ENCODE data around the gene RICTOR.
"Not testable (repeated sequence)": the region's sequence is repeated elsewhere in the genome, so short reads cannot be mapped to it uniquely, and the experiment has no call there.

The RICTOR gene

DNA sequence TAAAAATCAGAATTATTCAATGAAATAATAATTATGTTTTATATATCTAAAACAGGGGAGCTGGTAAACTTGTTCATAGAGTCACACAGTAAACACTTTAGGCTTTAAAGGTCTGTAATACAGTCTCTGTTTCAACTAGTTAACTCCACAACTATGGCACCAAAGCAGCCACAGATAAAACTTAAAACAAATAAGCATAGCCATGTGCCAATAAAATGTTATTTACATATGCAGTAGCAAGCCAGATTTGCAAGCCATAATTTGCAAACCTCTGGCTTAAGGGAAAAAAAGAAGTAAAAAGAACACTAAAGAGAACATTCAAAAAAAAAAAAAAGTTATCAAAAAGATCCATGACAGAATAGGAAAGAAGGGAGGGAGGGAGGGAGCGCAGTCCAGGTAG is 24.9 kb downstream of the RICTOR start:
- FAIRE-seq (no peak), DNase-seq (ENCODE audit: insufficient read length, low spot score) (no peak)
- TF ChIP-seq POLR2AphosphoS5 (IDR thresholded peaks at IDR 0.05; ENCODE audit: low read depth, low read length) (no peak), POU2F2 (IDR thresholded peaks at IDR 0.05; ENCODE audit: low read depth, low read length) (no peak), SPI1 (IDR thresholded peaks at IDR 0.05; ENCODE audit: low read depth, low read length) (no peak), POLR2A (IDR thresholded peaks at IDR 0.05; ENCODE audit: low read depth, low read length) (no peak), TAF1 (IDR thresholded peaks at IDR 0.05; ENCODE audit: low read depth, low read length) (no peak), PAX5 (IDR thresholded peaks at IDR 0.05; ENCODE audit: insufficient read depth, low read length, severe bottlenecking) (no peak)

DNA sequence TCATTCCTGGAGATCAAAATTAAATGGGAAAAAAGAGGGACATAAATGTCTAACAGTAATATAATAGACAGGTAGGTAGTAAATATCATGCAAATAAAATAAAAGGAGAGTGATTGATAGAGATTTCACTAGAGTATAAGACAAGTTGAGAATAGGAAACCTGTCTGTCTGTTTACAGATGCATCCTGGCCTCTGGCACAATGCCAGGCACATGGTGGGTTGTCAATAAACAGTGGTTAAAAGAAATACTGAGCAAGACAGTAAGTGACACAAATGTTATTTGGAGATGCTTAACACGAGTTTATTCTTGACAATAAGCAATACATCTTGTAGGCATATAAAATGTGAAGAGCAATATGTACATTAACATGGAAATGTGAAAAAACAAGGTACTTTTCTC is 33.3 kb downstream of the RICTOR start:
- no peak for TF ChIP-seq POLR2A (IDR thresholded peaks at IDR 0.05; ENCODE audit: low read depth, low read length)
- no peak for TF ChIP-seq POLR2AphosphoS5 (IDR thresholded peaks at IDR 0.05; ENCODE audit: low read depth, low read length)
- no peak for TF ChIP-seq POU2F2 (IDR thresholded peaks at IDR 0.05; ENCODE audit: low read depth, low read length)
- TF ChIP-seq SPI1 (IDR thresholded peaks at IDR 0.05; ENCODE audit: low read depth, low read length): no peak
- TF ChIP-seq PAX5 (IDR thresholded peaks at IDR 0.05; ENCODE audit: insufficient read depth, low read length, severe bottlenecking): no peak
- no peak for TF ChIP-seq TAF1 (IDR thresholded peaks at IDR 0.05; ENCODE audit: low read depth, low read length)
- FAIRE-seq (peak; percentile 41), DNase-seq (ENCODE audit: insufficient read length, low spot score) (no peak)

DNA sequence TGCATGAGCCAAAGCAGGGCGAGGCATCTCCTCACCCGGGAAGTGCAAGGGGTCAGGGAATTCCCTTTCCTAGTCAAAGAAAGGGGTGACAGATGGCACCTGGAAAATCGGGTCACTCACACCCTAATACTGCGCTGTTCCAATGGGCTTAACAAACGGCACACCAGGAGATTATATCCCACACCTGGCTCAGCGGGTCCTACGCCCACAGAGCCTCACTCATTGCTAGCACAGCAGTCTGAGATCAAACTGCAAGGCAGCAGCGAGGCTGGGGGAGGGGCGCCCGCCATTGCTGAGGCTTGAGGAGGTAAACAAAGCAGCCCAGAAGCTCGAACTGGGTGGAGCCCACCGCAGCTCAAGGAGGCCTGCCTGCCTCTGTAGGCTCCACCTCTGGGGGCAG is 39.7 kb downstream of the RICTOR start:
- DNase-seq (ENCODE audit: insufficient read length, low spot score); FAIRE-seq: not testable (repeated sequence)

DNA sequence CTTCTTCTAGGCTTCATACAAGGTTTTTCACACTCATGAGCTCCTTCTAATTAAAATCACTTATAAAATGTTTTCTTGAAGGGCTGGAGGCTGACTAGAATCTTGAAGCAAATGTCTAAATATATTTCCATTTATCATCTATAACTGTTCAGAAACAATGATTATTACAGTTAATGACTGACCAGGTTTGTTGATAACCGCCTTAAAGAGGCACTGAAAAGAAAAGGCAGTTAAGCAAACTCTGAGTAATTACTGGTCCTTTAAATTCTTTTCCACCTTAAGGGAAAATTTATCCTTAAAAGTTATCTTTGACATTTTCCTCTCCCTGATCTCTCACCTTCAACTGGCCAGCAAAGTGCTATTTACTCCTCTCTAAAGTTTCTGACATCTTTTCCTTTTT is 43.2 kb downstream of the RICTOR start:
- FAIRE-seq: no peak
- DNase-seq (ENCODE audit: insufficient read length, low spot score): no peak

DNA sequence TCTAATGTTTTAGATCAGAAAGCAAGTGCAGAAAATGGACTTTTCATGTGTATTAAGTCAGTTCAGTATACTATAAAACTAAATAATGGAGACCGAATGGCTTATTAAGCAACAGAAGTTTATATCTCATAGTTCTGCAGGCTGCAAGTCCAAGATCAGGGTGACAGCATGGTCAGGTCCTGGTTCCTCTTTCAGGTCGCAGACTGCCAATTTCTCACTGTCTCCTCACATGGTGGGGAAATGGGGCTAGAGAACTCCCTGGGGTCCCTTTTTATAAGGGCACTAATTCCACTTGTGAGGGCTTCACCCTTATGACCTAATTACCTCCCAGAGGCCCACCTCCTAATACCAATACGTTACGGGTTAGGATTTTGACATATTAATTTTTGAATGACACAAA is 48.7 kb downstream of the RICTOR start:
- FAIRE-seq: no peak
- no peak for DNase-seq (ENCODE audit: insufficient read length, low spot score)
- TF ChIP-seq TAF1 (IDR thresholded peaks at IDR 0.05; ENCODE audit: low read depth, low read length) (no peak), POLR2AphosphoS5 (IDR thresholded peaks at IDR 0.05; ENCODE audit: low read depth, low read length) (no peak), SPI1 (IDR thresholded peaks at IDR 0.05; ENCODE audit: low read depth, low read length) (peak; percentile 59), POLR2A (IDR thresholded peaks at IDR 0.05; ENCODE audit: low read depth, low read length) (no peak)

More for the DNA sequence above, 43.2 kb downstream of the RICTOR start:
- TF ChIP-seq POLR2AphosphoS5 (IDR thresholded peaks at IDR 0.05; ENCODE audit: low read depth, low read length): no peak

DNA sequence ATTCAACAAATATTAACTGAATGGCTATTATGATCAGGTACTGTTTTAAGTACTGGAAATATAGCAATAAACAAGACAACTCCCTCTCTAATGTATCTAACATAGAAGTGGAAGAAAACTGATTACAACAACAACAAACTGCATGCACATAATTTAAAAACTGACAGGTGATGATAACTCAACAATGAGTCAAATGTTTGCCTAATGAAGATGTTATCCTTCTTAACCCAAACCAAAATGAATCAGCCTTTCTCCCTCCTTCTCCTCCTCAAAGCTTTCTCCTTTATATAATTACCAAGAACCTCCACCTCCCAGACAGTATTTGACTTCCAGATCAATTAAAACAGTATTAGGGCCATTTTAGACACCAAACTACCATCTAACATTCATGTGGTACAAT is 49.3 kb downstream of the RICTOR start:
- DNase-seq (ENCODE audit: insufficient read length, low spot score) (no peak), FAIRE-seq (peak; percentile 9)
- TF ChIP-seq PAX5 (IDR thresholded peaks at IDR 0.05; ENCODE audit: insufficient read depth, low read length, severe bottlenecking): no peak
- no peak for TF ChIP-seq TAF1 (IDR thresholded peaks at IDR 0.05; ENCODE audit: low read depth, low read length)
- no peak for TF ChIP-seq POLR2A (IDR thresholded peaks at IDR 0.05; ENCODE audit: low read depth, low read length)
- no peak for TF ChIP-seq POLR2AphosphoS5 (IDR thresholded peaks at IDR 0.05; ENCODE audit: low read depth, low read length)
- TF ChIP-seq POU2F2 (IDR thresholded peaks at IDR 0.05; ENCODE audit: low read depth, low read length): no peak
- TF ChIP-seq SPI1 (IDR thresholded peaks at IDR 0.05; ENCODE audit: low read depth, low read length): no peak

DNA sequence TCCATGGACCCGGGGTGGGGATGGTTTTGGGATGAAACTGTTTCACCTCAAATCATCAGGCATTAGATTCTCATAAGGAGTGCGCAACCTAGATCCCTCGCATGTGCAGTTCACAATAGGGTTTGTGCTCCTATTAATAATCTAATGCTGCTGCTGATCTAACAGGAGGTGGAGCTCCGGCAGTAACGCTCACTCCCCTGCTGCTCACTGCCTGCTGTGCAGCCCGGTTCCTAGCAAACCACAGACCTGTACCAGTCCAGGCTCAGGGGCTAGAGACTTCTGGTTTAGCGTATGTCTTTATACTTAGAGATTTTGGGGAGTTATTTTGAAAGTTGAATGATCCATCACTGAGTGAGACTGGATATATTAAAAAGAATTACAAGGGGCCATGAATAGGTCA is 50.2 kb downstream of the RICTOR start:
- FAIRE-seq (no peak), DNase-seq (ENCODE audit: insufficient read length, low spot score) (no peak)

DNA sequence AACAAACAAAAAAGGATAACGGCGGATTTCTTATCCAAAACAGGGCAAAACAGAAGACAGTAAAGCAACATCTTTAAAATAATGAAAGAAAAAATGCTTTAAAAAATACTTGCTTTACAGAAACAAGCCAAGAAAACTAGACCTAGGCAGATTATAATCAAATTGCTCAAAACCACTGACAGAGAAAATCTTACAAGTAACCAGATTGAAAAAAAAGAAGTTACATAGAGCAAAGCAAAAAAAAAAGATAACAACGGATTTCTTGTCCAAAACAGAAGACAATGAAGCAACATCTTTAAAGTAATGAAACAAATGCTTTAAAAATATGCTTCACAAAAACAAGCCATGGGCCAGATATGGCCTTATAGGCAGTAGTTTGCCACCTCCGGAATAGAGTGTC is 51.1 kb downstream of the RICTOR start:
- TF ChIP-seq POLR2AphosphoS5 (IDR thresholded peaks at IDR 0.05; ENCODE audit: low read depth, low read length) (no peak), PAX5 (IDR thresholded peaks at IDR 0.05; ENCODE audit: insufficient read depth, low read length, severe bottlenecking) (no peak), TAF1 (IDR thresholded peaks at IDR 0.05; ENCODE audit: low read depth, low read length) (no peak), POLR2A (IDR thresholded peaks at IDR 0.05; ENCODE audit: low read depth, low read length) (no peak)
- FAIRE-seq (no peak), DNase-seq (ENCODE audit: insufficient read length, low spot score) (no peak)

More for the DNA sequence above, 50.2 kb downstream of the RICTOR start:
- no peak for TF ChIP-seq POLR2A (IDR thresholded peaks at IDR 0.05; ENCODE audit: low read depth, low read length)
- TF ChIP-seq SPI1 (IDR thresholded peaks at IDR 0.05; ENCODE audit: low read depth, low read length): no peak
- TF ChIP-seq POLR2AphosphoS5 (IDR thresholded peaks at IDR 0.05; ENCODE audit: low read depth, low read length): no peak
- no peak for TF ChIP-seq POU2F2 (IDR thresholded peaks at IDR 0.05; ENCODE audit: low read depth, low read length)
- TF ChIP-seq PAX5 (IDR thresholded peaks at IDR 0.05; ENCODE audit: insufficient read depth, low read length, severe bottlenecking): no peak
- TF ChIP-seq TAF1 (IDR thresholded peaks at IDR 0.05; ENCODE audit: low read depth, low read length): no peak

DNA sequence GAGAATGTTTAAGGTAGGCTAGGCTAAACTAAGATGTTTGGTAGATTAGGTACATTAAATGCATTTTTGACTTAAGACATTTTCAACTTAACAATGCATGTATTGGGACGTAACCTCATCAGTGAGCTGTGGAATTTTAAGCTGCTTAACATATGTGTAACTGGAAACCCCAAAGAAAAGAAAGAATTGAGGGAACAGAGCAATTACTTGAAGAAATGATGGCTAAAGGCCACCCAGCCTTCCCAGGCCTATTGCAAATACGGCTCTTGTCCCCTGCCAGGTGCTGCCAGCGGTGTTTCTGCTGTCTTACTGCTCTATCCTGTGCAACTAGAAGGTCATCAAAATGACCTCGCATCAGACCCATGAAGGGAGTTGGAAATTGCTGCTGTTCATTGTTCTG is 52.0 kb downstream of the RICTOR start:
- DNase-seq (ENCODE audit: insufficient read length, low spot score) (no peak), FAIRE-seq (no peak)
- no peak for TF ChIP-seq SPI1 (IDR thresholded peaks at IDR 0.05; ENCODE audit: low read depth, low read length)
- TF ChIP-seq POU2F2 (IDR thresholded peaks at IDR 0.05; ENCODE audit: low read depth, low read length): no peak
- TF ChIP-seq TAF1 (IDR thresholded peaks at IDR 0.05; ENCODE audit: low read depth, low read length): no peak
- TF ChIP-seq POLR2A (IDR thresholded peaks at IDR 0.05; ENCODE audit: low read depth, low read length): no peak
- no peak for TF ChIP-seq POLR2AphosphoS5 (IDR thresholded peaks at IDR 0.05; ENCODE audit: low read depth, low read length)
- TF ChIP-seq PAX5 (IDR thresholded peaks at IDR 0.05; ENCODE audit: insufficient read depth, low read length, severe bottlenecking): no peak

DNA sequence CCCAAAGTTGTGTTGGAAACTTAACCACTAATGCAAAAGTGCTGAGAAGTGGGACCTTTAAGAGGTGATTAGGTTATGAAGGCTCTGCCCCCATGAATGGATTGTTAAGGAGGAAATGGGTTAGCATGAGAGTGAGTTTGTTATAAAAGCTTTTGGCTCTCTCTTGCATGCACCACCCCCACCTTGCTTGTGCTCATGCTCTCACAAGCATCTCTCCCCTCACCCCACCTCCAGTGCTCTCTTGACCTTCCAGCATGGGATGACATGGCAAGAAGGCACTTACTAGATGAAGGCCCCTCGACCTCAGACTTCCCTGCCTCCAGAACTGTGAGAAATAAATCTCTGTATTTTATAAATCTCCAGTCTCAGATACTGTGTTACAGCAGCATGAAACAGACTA is 52.8 kb downstream of the RICTOR start:
- no peak for FAIRE-seq
- no peak for TF ChIP-seq POU2F2 (IDR thresholded peaks at IDR 0.05; ENCODE audit: low read depth, low read length)
- TF ChIP-seq POLR2AphosphoS5 (IDR thresholded peaks at IDR 0.05; ENCODE audit: low read depth, low read length): no peak
- TF ChIP-seq PAX5 (IDR thresholded peaks at IDR 0.05; ENCODE audit: insufficient read depth, low read length, severe bottlenecking): no peak
- no peak for TF ChIP-seq POLR2A (IDR thresholded peaks at IDR 0.05; ENCODE audit: low read depth, low read length)
- no peak for TF ChIP-seq SPI1 (IDR thresholded peaks at IDR 0.05; ENCODE audit: low read depth, low read length)
- TF ChIP-seq TAF1 (IDR thresholded peaks at IDR 0.05; ENCODE audit: low read depth, low read length): no peak

DNA sequence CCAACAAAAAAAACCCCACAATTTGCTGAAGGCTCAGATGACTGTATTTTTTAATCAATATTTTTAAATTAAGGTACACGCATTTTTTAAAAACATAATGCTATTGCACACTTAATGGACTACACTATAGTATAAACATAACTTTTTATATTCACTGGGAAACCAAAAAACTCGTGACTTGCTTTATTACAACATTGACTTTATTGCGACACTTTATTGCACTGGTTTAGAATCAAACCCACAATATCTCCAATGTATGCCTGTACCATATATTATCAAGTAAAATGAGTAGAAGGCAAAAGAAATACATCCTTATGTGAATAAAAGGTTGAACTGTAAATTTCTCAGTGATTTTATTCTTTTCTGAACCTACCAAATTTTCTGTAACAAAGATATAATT is 53.7 kb downstream of the RICTOR start:
- DNase-seq (ENCODE audit: insufficient read length, low spot score): no peak
- FAIRE-seq: no peak
- TF ChIP-seq POU2F2 (IDR thresholded peaks at IDR 0.05; ENCODE audit: low read depth, low read length): no peak
- TF ChIP-seq POLR2AphosphoS5 (IDR thresholded peaks at IDR 0.05; ENCODE audit: low read depth, low read length): no peak
- TF ChIP-seq POLR2A (IDR thresholded peaks at IDR 0.05; ENCODE audit: low read depth, low read length): no peak
- no peak for TF ChIP-seq SPI1 (IDR thresholded peaks at IDR 0.05; ENCODE audit: low read depth, low read length)
- TF ChIP-seq PAX5 (IDR thresholded peaks at IDR 0.05; ENCODE audit: insufficient read depth, low read length, severe bottlenecking): no peak
- TF ChIP-seq TAF1 (IDR thresholded peaks at IDR 0.05; ENCODE audit: low read depth, low read length): no peak

More for the DNA sequence above, 52.8 kb downstream of the RICTOR start:
- no peak for DNase-seq (ENCODE audit: insufficient read length, low spot score)
